Testis (tissue), 2 donors: ENCODE measurements around the gene ZDHHC23.

Experiments used
- POLR2A ChIP-seq: fragments of 450-650 bp; IDR thresholded peaks from one replicate; pipeline ENCODE4 v1.6.1; 2017; ENCODE audit warnings: antibody characterized with exemption, mild to moderate bottlenecking, moderate library complexity
- TF ChIP-seq, protein P1 (sequence below), 3 experiments: fragments of 450-650 bp in 2 of 3; fragments of 200-600 bp in 1 of 3; sonication (generic) in 1 of 3; IDR thresholded peaks; one replicate each; pipeline ENCODE4 v1.5.1; 2016 to 2019; ENCODE audit warnings: antibody characterized with exemption in 3 of 3, mild to moderate bottlenecking in 2 of 3, moderate library complexity in 1 of 3

- TF ChIP-seq, protein P1, sequence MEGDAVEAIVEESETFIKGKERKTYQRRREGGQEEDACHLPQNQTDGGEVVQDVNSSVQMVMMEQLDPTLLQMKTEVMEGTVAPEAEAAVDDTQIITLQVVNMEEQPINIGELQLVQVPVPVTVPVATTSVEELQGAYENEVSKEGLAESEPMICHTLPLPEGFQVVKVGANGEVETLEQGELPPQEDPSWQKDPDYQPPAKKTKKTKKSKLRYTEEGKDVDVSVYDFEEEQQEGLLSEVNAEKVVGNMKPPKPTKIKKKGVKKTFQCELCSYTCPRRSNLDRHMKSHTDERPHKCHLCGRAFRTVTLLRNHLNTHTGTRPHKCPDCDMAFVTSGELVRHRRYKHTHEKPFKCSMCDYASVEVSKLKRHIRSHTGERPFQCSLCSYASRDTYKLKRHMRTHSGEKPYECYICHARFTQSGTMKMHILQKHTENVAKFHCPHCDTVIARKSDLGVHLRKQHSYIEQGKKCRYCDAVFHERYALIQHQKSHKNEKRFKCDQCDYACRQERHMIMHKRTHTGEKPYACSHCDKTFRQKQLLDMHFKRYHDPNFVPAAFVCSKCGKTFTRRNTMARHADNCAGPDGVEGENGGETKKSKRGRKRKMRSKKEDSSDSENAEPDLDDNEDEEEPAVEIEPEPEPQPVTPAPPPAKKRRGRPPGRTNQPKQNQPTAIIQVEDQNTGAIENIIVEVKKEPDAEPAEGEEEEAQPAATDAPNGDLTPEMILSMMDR (IDR thresholded peaks at IDR 0.05) = no peak
- TF ChIP-seq POLR2A = no peak
Observed at GRCh38 chr3:113946831-113947230, 982 bp upstream of the ZDHHC23 start.
